Suprapubic skin (tissue), 4 donors: ENCODE results near the gene SLC2A10. TPM values are rescaled to one million over a fixed set of nuclear protein-coding genes. Genes with fewer than 3 reads are reported as not detected.
A peak's percentile ranks its signal among the peaks of the same experiment; 100 is the strongest.

Experiments used
- DNase-seq, 2 donors: peaks; one replicate each; pipeline ENCODE4 v3.0.0-alpha.2; 2019; ENCODE audit warnings: low spot score in 2 of 2
- H3K27ac ChIP-seq: fragments of 200-600 bp; sonication (generic); one replicate; pipeline ENCODE4 v1.5.1; 2019
- H3K27me3 ChIP-seq: fragments of 200-600 bp; sonication (generic); one replicate; pipeline ENCODE4 v1.5.1; 2019
- H3K36me3 ChIP-seq: fragments of 200-600 bp; sonication (generic); one replicate; pipeline ENCODE4 v1.5.1; 2019
- H3K4me1 ChIP-seq: fragments of 200-600 bp; sonication (generic); one replicate; pipeline ENCODE4 v1.5.1; 2019
- H3K4me3 ChIP-seq: fragments of 200-600 bp; sonication (generic); one replicate; pipeline ENCODE4 v1.5.1; 2019; ENCODE audit warnings: mild to moderate bottlenecking
- H3K9me3 ChIP-seq: fragments of 200-600 bp; sonication (generic); one replicate; pipeline ENCODE4 v1.5.1; 2019
- EP300 ChIP-seq: sonication (generic); formaldehyde crosslinking; IDR thresholded peaks from one replicate; pipeline ENCODE4 v1.6.1; 2017; ENCODE audit warnings: antibody characterized with exemption
- POLR2A ChIP-seq, 2 donors: fragments of 450-650 bp; IDR thresholded peaks; one replicate each; pipeline ENCODE4 v1.6.1; 2017; ENCODE audit warnings: antibody characterized with exemption in 2 of 2, mild to moderate bottlenecking in 2 of 2, moderate library complexity in 2 of 2
- POLR2AphosphoS5 ChIP-seq, 3 donors: sonication (generic); formaldehyde crosslinking; IDR thresholded peaks; one replicate each; pipeline ENCODE4 v1.6.1; 2017; ENCODE audit warnings: antibody characterized with exemption in 3 of 3
- WGBS: methylation state at CpG from one replicate; pipeline ENCODE4 v1.1.5; 2018; 5-methylcytosine and 5-hydroxymethylcytosine counted together
- total RNA-seq, 4 donors: library from RNA; depleted of rRNA; stranded (reverse); fragments of >200 nt; gene quantifications; one replicate each; pipeline ENCODE4 v1.1.0, GENCODE V29; 2016
- TF ChIP-seq, protein P1 (sequence below), 2 donors: fragments of 200-600 bp in 1 of 2; fragments of 450-650 bp in 1 of 2; sonication (generic) in 1 of 2; IDR thresholded peaks; one replicate each; pipeline ENCODE4 v1.5.1; 2016 to 2019; ENCODE audit warnings: antibody characterized with exemption in 2 of 2, mild to moderate bottlenecking in 1 of 2, moderate library complexity in 1 of 2

Gene SLC2A10
- total RNA-seq, 4 donors from 2014 or later: 2.6 to 8.1 (median 5.5) TPM

DNA sequence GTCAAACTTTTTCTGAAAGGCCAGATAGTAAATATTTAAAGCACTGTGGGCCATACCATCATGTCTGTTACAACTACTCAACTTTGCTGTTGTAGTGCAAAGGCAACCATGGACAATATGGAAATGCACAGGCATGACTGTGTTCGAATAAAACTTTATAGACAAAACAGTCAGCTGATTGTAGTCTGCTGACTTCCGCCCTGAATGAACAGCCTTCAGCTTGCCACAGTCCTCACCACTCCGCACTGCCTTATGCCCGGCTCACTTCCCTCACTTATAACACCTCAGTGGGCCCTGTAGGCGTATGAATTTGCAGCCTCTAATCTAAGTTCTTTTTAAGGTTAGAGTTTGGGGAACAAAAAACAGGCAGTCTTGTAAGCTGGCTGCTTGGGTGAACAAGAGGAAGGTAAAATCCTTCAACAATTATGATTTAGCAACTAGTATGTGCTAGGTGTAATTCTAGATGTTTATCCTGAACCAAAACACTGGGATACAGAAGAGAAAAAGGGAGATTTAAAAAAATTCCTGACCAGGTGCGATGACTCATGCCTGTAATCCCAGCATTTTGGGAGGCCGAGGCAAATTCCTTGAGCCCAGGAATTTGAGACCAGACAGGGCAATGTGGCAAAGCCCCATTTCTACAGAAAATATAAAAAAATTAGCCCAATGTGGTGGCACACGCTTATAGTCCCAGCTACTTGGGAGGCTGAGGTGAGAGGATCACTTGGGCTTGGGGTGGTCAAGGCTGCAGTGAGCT lies 6.8 kb upstream of the SLC2A10 start:
- no peak overlapping the region for H3K4me3 ChIP-seq

DNA sequence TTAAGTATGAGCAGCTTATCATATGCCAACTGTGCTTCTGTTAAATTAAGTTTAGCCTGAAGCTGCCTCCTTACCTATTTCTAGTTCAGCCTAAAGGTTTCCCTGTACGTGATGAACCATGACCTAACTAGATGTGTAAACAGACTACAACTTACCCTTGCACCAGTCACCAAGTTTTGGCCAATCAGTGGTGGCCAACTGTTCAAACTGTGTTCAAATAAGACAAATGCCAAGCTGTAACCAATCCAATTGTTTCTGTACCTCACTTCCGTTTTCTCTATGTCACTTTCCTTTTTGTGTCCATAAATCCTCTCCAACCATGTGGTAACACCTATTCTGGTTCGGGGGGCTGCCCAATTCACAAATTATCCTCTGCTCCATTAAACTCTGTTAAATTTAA lies 6.0 kb upstream of the SLC2A10 start:
- DNase-seq: no peak
- H3K27ac ChIP-seq: no peak overlapping the region
- no peak overlapping the region for H3K4me3 ChIP-seq
- no peak for TF ChIP-seq EP300
- TF ChIP-seq POLR2A (IDR thresholded peaks at IDR 0.05): no peak
- no peaks in the 10 kb centered on the region for H3K27me3 ChIP-seq
- peaks cover 3% of the 10 kb centered on the region for H3K4me1 ChIP-seq
- no peaks in the 10 kb centered on the region for H3K36me3 ChIP-seq
- H3K9me3 ChIP-seq: no peaks in the 10 kb centered on the region
- 81% methylated on average over 3 of the region's 3 CpGs for WGBS

More for the DNA sequence above, 6.8 kb upstream of the SLC2A10 start:
- no peak overlapping the region for H3K27ac ChIP-seq
- no peak for DNase-seq
- TF ChIP-seq POLR2AphosphoS5 (IDR thresholded peaks at IDR 0.05): no peak
- TF ChIP-seq POLR2A (IDR thresholded peaks at IDR 0.05): no peak
- no peak for TF ChIP-seq EP300
- no peaks in the 10 kb centered on the region for H3K36me3 ChIP-seq
- 91% methylated on average over 8 of the region's 8 CpGs for WGBS
- H3K4me1 ChIP-seq: peaks cover 3% of the 10 kb centered on the region
- H3K27me3 ChIP-seq: no peaks in the 10 kb centered on the region
- H3K9me3 ChIP-seq: no peaks in the 10 kb centered on the region

DNA sequence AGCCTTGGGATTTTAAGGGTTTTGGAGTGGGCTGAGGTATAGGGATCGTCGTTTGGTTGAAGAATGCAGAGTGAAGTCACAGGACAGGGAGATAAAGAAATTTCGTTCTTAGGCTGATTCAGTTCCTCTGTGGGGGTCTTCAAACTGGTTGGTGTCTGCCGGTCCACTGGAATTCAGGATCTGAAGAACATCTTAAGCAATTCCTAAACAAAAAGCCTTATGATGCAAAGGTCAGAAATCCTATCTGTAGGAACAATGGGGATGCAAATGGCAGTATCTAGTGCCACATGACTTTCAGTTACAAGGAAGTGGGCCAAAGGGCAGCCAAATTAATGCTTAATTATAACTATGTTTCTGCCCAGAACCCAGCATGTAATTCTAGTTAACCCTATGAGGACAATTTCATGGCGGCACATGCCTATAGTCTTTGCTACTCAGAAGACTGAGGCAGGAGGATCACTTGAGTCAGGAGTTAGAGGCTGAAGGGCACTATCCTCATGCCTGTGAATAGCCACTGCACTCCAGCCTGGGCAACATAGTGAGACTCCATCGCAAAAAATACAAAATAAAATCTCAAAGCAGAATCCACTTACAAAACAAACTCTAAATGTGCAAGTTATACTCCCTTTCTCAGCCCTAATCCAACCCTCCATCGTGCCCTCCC lies 4.6 kb upstream of the SLC2A10 start:
- Histone ChIP-seq H3K4me1 (peaks cover 12% of the 10 kb centered on the region), H3K36me3 (no peaks in the 10 kb centered on the region), H3K27ac (peak overlapping the region; percentile 44), H3K27me3 (peaks cover 8% of the 10 kb centered on the region), H3K4me3 (no peak overlapping the region), H3K9me3 (no peaks in the 10 kb centered on the region)
- WGBS: 63% methylated on average over 7 of the region's 7 CpGs
- TF ChIP-seq POLR2AphosphoS5 (IDR thresholded peaks at IDR 0.05) (no peak), EP300 (no peak), POLR2A (IDR thresholded peaks at IDR 0.05) (no peak)
- DNase-seq: no peak

DNA sequence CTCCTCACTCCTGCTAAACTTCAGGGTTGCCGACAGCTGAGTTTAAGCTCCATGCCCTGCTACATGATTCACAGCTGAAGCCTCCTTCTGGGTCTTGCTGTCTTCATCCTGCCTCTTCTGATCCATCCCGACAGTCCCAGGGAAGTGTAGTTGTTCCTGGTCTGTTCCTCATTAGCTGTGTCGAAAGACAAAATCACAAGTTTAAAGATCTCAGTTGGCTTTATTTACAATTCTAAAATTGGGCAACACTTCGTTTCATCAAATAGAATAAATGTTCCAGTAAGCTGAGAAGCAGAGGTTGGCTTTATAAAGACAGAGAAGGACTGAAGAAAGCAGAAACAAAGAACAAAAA lies 4.1 kb upstream of the SLC2A10 start:
- H3K4me3 ChIP-seq: no peak overlapping the region
- DNase-seq: no peak
- peak overlapping the region; percentile 76 for H3K27ac ChIP-seq
- H3K27me3 ChIP-seq: peaks cover 13% of the 10 kb centered on the region
- WGBS: 56% methylated on average over 4 of the region's 4 CpGs
- TF ChIP-seq, protein P1, sequence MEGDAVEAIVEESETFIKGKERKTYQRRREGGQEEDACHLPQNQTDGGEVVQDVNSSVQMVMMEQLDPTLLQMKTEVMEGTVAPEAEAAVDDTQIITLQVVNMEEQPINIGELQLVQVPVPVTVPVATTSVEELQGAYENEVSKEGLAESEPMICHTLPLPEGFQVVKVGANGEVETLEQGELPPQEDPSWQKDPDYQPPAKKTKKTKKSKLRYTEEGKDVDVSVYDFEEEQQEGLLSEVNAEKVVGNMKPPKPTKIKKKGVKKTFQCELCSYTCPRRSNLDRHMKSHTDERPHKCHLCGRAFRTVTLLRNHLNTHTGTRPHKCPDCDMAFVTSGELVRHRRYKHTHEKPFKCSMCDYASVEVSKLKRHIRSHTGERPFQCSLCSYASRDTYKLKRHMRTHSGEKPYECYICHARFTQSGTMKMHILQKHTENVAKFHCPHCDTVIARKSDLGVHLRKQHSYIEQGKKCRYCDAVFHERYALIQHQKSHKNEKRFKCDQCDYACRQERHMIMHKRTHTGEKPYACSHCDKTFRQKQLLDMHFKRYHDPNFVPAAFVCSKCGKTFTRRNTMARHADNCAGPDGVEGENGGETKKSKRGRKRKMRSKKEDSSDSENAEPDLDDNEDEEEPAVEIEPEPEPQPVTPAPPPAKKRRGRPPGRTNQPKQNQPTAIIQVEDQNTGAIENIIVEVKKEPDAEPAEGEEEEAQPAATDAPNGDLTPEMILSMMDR (IDR thresholded peaks at IDR 0.05): no peak
- no peak for TF ChIP-seq POLR2AphosphoS5 (IDR thresholded peaks at IDR 0.05)
- no peak for TF ChIP-seq POLR2A (IDR thresholded peaks at IDR 0.05)
- TF ChIP-seq EP300: no peak
- H3K9me3 ChIP-seq: no peaks in the 10 kb centered on the region
- no peaks in the 10 kb centered on the region for H3K36me3 ChIP-seq
- peaks cover 17% of the 10 kb centered on the region for H3K4me1 ChIP-seq

DNA sequence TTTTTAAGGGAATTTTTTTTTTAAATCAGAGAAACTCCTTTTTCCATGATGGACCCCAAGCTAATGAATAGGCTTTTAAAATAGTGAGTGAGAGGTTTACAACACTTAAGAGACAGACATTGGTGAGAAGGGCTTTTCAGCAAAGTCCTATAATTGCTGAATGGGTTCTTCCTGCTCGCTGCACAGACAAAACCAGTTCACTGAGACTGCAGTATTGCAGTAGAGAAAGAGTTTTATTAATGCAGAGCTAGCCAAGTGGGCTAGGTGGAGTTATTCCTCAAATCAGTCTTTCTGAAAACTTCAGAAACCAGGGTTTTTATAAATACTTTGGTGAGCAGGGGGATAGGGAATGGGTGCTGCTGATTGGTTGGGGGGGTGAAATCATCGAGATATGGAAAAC lies 3.2 kb upstream of the SLC2A10 start:
- peaks cover 13% of the 10 kb centered on the region for H3K27me3 ChIP-seq
- no peak overlapping the region for H3K4me3 ChIP-seq
- H3K9me3 ChIP-seq: no peaks in the 10 kb centered on the region
- TF ChIP-seq, protein P1 (IDR thresholded peaks at IDR 0.05): no peak
- TF ChIP-seq EP300 (no peak), POLR2A (IDR thresholded peaks at IDR 0.05) (no peak), POLR2AphosphoS5 (IDR thresholded peaks at IDR 0.05) (no peak)
- WGBS: 90% methylated on average over 2 of the region's 2 CpGs
- no peak for DNase-seq
- peaks cover 24% of the 10 kb centered on the region for H3K4me1 ChIP-seq
- H3K27ac ChIP-seq: peak overlapping the region; percentile 76
- no peaks in the 10 kb centered on the region for H3K36me3 ChIP-seq

DNA sequence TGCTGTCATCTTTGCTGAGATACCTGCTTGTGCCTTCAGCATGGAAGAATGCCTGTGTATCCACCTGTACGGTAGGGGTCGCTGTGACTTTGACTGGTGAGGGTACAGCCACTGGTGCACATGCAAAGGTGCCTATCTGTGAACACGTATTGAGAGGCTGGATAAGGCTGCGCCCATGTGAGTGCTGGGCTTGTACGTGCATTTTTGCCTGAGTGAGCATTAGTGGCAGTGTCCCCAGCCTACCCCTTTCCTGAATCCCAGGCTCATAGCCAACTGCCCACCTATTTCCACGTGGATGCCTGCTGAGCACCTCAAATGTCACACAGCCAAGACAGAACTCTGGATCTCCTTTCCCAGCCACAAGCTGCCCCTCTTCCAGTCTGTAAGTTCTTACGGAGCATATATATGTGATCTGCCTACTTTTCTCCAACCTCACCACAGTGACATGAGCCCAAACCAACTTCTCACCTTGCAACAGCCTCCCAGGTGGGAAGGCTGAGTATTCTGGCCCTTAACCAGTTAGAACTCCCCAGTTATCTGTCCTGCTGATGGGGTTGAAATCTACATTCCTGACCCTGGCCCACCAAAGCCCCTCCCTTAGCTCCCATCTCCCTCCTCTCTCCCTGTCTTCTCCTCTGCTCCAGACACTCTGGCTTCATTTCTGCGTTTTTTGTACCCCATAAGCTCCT lies 1.1 kb upstream of the SLC2A10 start:
- Histone ChIP-seq H3K27me3 (peaks cover 13% of the 10 kb centered on the region), H3K9me3 (no peaks in the 10 kb centered on the region), H3K36me3 (no peaks in the 10 kb centered on the region), H3K4me1 (peaks cover 39% of the 10 kb centered on the region), H3K27ac (peak overlapping the region; percentile 20), H3K4me3 (no peak overlapping the region)
- no peak for TF ChIP-seq POLR2A (IDR thresholded peaks at IDR 0.05)
- TF ChIP-seq, protein P1 (IDR thresholded peaks at IDR 0.05): peak in 1 of 2 donors; percentile 23
- 58% methylated on average over 8 of the region's 8 CpGs for WGBS
- DNase-seq: no peak
